ENCODE data around the gene RAB6B. TPM values are rescaled to one million over a fixed set of nuclear protein-coding genes. Genes with fewer than 3 reads are reported as not detected.

Gene RAB6B
- total RNA-seq, 1 experiment from 2014 or later = 14.1 TPM

- TF ChIP-seq ZFX (IDR thresholded peaks at IDR 0.05) (no peak), JUND (IDR thresholded peaks at IDR 0.05) (no peak), CTCF (IDR thresholded peaks at IDR 0.05 in 2 of 3, conservative IDR thresholded peaks at IDR 0.05 in 1 of 3; ENCODE audit: borderline replicate concordance in 1 of 3, insufficient read depth in 1 of 3, low read depth in 2 of 3, low read length in 2 of 3) (no peak)
Observed at GRCh38 chr3:133841196-133841595, 54.5 kb downstream of the RAB6B start (continued).

- Histone ChIP-seq H3K9me2 (ENCODE audit: insufficient read depth) (no peaks in the 10 kb centered on the region), H4K20me1 (ENCODE audit: insufficient read depth) (no peaks in the 10 kb centered on the region), H3K9me3 (ENCODE audit: control insufficient read depth in 1 of 2, insufficient read depth in 1 of 2, low read depth in 1 of 2, low read length in 2 of 2) (no peaks in the 10 kb centered on the region), H3K27ac (ENCODE audit: low read depth, low read length) (no peak overlapping the region), H3K4me3 (replicated peaks in 1 of 2; ENCODE audit: low read depth in 1 of 2, low read length in 2 of 2) (no peak overlapping the region), H2AFZ (ENCODE audit: low read depth, low read length, poor library complexity, severe bottlenecking) (no peak overlapping the region), H3K27me3 (ENCODE audit: insufficient read depth, low read length) (no peaks in the 10 kb centered on the region), H3K4me2 (ENCODE audit: low read length) (no peak overlapping the region), H3K4me1 (ENCODE audit: control insufficient read depth in 1 of 2, insufficient read depth in 2 of 2, low read length in 2 of 2) (no peaks in the 10 kb centered on the region), H3K36me3 (ENCODE audit: control insufficient read depth in 1 of 2, insufficient read depth in 2 of 2, low read length in 2 of 2) (no peaks in the 10 kb centered on the region), H3K79me2 (ENCODE audit: insufficient read depth, low read length) (no peaks in the 10 kb centered on the region), H3K9ac (ENCODE audit: low read length) (no peak overlapping the region)
- DNase-seq (ENCODE audit: low read depth, low spot score) (no peak), ATAC-seq (no peak)
- POLR2A ChIA-PET = no interaction called here
- RAD21 ChIA-PET (ENCODE audit: low non-redundant PET in 1 of 2, low total read pairs in 2 of 2, uncharacterized antibody in 2 of 2, unreplicated experiment in 2 of 2) = interaction anchor here in 1 of 2 experiments (0.7 kb wide), 1 partner anchor 19 kb away, joined by 3 read pairs; no protein-coding TSS in a partner anchor
- CTCF ChIA-PET = no interaction called here
- no TSS peak for BruUV-seq (replicated peaks)
- intact Hi-C loops (cut with micrococcal nuclease) = no loop called here
- TF ChIP-seq EGR1 (IDR thresholded peaks at IDR 0.05; ENCODE audit: low read depth) = no peak
- TF ChIP-seq CBX3 (IDR thresholded peaks at IDR 0.05; ENCODE audit: low read depth) = no peak
- TF ChIP-seq JUND (IDR thresholded peaks at IDR 0.05) = no peak
- TF ChIP-seq YY1 (IDR thresholded peaks at IDR 0.05; ENCODE audit: extremely low read depth, insufficient replicate concordance, low read depth, low read length) = no peak
- no peak for TF ChIP-seq ZFX (IDR thresholded peaks at IDR 0.05)
- no peak for TF ChIP-seq POLR2AphosphoS5 (IDR thresholded peaks at IDR 0.05; ENCODE audit: low read depth, low read length)
- TF ChIP-seq MAX (IDR thresholded peaks at IDR 0.05) = no peak
- TF ChIP-seq ATF3 (IDR thresholded peaks at IDR 0.05) = no peak
- no peak for TF ChIP-seq POLR2A (IDR thresholded peaks at IDR 0.05; ENCODE audit: borderline replicate concordance, extremely low read depth, insufficient read depth, insufficient read length)
- no peak for TF ChIP-seq RAD21 (IDR thresholded peaks at IDR 0.05; ENCODE audit: low read depth)
- no peak for TF ChIP-seq EZH2 (IDR thresholded peaks at IDR 0.05)
- TF ChIP-seq EZH2phosphoT487 (IDR thresholded peaks at IDR 0.05; ENCODE audit: borderline replicate concordance) = no peak
- no peak for TF ChIP-seq SIN3A (IDR thresholded peaks at IDR 0.05; ENCODE audit: low read depth)
- TF ChIP-seq ZBTB33 (IDR thresholded peaks at IDR 0.05; ENCODE audit: extremely low read depth, insufficient replicate concordance, low read length) = no peak
- no peak for TF ChIP-seq SP1 (IDR thresholded peaks at IDR 0.05; ENCODE audit: low read depth)
- TF ChIP-seq CTCF (IDR thresholded peaks at IDR 0.05 in 2 of 3, conservative IDR thresholded peaks at IDR 0.05 in 1 of 3; ENCODE audit: borderline replicate concordance in 1 of 3, insufficient read depth in 1 of 3, low read depth in 2 of 3, low read length in 2 of 3) = no peak
- TF ChIP-seq TCF7L2 (IDR thresholded peaks at IDR 0.05; ENCODE audit: borderline replicate concordance, extremely low read depth, insufficient read depth, insufficient read length) = no peak
- no peak for TF ChIP-seq ELF1 (IDR thresholded peaks at IDR 0.05; ENCODE audit: borderline replicate concordance, low read depth)
- TF ChIP-seq CEBPB (IDR thresholded peaks at IDR 0.05; ENCODE audit: low read depth) = no peak
Observed at GRCh38 chr3:133840767-133841166, 54.9 kb downstream of the RAB6B start.

All from HCT116 (cell line).